H1 (cell line): ENCODE data around the gene GALNT9. TPM values are rescaled to one million over a fixed set of nuclear protein-coding genes. Genes with fewer than 3 reads are reported as not detected.

ENCODE experiments used
- CTCF ChIA-PET: fragments of 300-600 bp; sonication (Branson Sonifier 250); formaldehyde crosslinking; loops from one replicate; lab custom pipeline; 2021; ENCODE audit not compliant: partially characterized antibody; lab: Charles Lee
- POLR2A ChIA-PET: fragments of 300-600 bp; sonication (Branson Sonifier 250); formaldehyde crosslinking; loops from one replicate; lab custom pipeline; 2021; ENCODE audit warnings: inconsistent platforms; ENCODE audit not compliant: partially characterized antibody; lab: Charles Lee
- DNase-seq, 2 experiments: peaks; one replicate each; pipeline versions ENCODE4 v3.0.0 to v3.0.0-alpha.2; 2010 to 2022; ENCODE audit warnings: low spot score in 2 of 2, low read depth in 1 of 2, mixed read lengths in 1 of 2
- FAIRE-seq: peaks from 2 replicates; lab custom pipeline; 2011; peaks lifted over from hg19 to GRCh38; lab: Jason Lieb, UNC
- H2AFZ ChIP-seq: 2 replicates; pipeline ENCODE4 v1.8.1; 2012; ENCODE audit warnings: low read length, inconsistent platforms
- H2AK5ac ChIP-seq: 2 replicates; pipeline ENCODE4 v1.6.1; 2013; ENCODE audit warnings: low read depth, low read length
- H2BK120ac ChIP-seq: replicated peaks from 2 replicates; pipeline ENCODE3; 2013; ENCODE audit warnings: low read depth, low read length, inconsistent platforms
- H2BK12ac ChIP-seq: 2 replicates; pipeline ENCODE4 v1.6.1; 2013; ENCODE audit warnings: low read depth, low read length
- H2BK15ac ChIP-seq: 2 replicates; pipeline ENCODE4 v1.6.1; 2013; ENCODE audit warnings: low read length
- H2BK20ac ChIP-seq: 2 replicates; pipeline ENCODE4 v1.6.1; 2013; ENCODE audit warnings: low read length
- H2BK5ac ChIP-seq: 2 replicates; pipeline ENCODE4 v1.6.1; 2013; ENCODE audit warnings: low read depth, low read length
- H3K14ac ChIP-seq: 2 replicates; pipeline ENCODE4 v1.6.1; 2013; ENCODE audit warnings: inconsistent platforms; ENCODE audit not compliant: insufficient read length
- H3K18ac ChIP-seq: 2 replicates; pipeline ENCODE4 v1.6.1; 2013; ENCODE audit warnings: low read length; ENCODE audit errors: extremely low read depth
- H3K23ac ChIP-seq: 2 replicates; pipeline ENCODE4 v1.6.1; 2013; ENCODE audit warnings: inconsistent platforms; ENCODE audit not compliant: insufficient read length
- H3K23me2 ChIP-seq: 2 replicates; pipeline ENCODE4 v1.6.1; 2013; ENCODE audit warnings: low read depth, low read length
- H3K27ac ChIP-seq: 2 replicates; pipeline ENCODE4 v1.6.1; 2011; ENCODE audit warnings: low read depth, low read length, inconsistent platforms
- H3K27me3 ChIP-seq, 4 experiments: replicated peaks in 1 of 4; 1 replicate in 1 of 4; 2 replicates in 3 of 4; pipeline versions ENCODE4 v1.6.1 to v1.8.1; 2011 to 2013; ENCODE audit warnings: low read length in 3 of 4, mild to moderate bottlenecking in 3 of 4, inconsistent platforms in 2 of 4, mixed read lengths in 2 of 4, moderate library complexity in 1 of 4; ENCODE audit not compliant: control insufficient read depth in 3 of 4, insufficient read depth in 3 of 4; ENCODE audit errors: extremely low read depth in 1 of 4
- H3K36me3 ChIP-seq, 4 experiments: 2 replicates each; pipeline versions ENCODE4 v1.6.1 to v1.8.1; 2011 to 2013; ENCODE audit warnings: mild to moderate bottlenecking in 4 of 4, low read length in 3 of 4, moderate library complexity in 2 of 4, control low read depth in 1 of 4, inconsistent platforms in 1 of 4; ENCODE audit not compliant: insufficient read depth in 4 of 4, control insufficient read depth in 2 of 4
- H3K4ac ChIP-seq: replicated peaks from 2 replicates; pipeline ENCODE3; 2013; ENCODE audit warnings: low read length, low read depth, mixed read lengths, inconsistent platforms; ENCODE audit not compliant: insufficient read length
- H3K4me1 ChIP-seq, 4 experiments: replicated peaks in 1 of 4; 1 replicate in 1 of 4; 2 replicates in 3 of 4; pipeline versions ENCODE4 v1.6.1 to v1.8.1; 2011 to 2013; ENCODE audit warnings: low read length in 3 of 4, inconsistent platforms in 2 of 4, mixed read lengths in 1 of 4; ENCODE audit not compliant: insufficient read depth in 4 of 4, control insufficient read depth in 3 of 4
- H3K4me2 ChIP-seq, 2 experiments: 2 replicates each; pipeline versions ENCODE4 v1.6.1 to v1.8.1; 2011 to 2013; ENCODE audit warnings: low read depth in 2 of 2, low read length in 2 of 2, control low read depth in 1 of 2, inconsistent platforms in 1 of 2, mild to moderate bottlenecking in 1 of 2; ENCODE audit not compliant: insufficient read depth in 1 of 2
- H3K4me3 ChIP-seq, 4 experiments: fragments of 200-600, 300-600 bp in 1 of 4; sonication (generic), shearing (Covaris generic), sonication (Bioruptor Twin) in 1 of 4; 2 replicates each; pipeline versions ENCODE4 v1.5.1 to v1.8.1; 2011 to 2016; ENCODE audit warnings: low read length in 4 of 4, low read depth in 3 of 4, control low read depth in 2 of 4, inconsistent platforms in 2 of 4, mild to moderate bottlenecking in 2 of 4, mixed read lengths in 1 of 4, moderate library complexity in 1 of 4; ENCODE audit not compliant: insufficient read depth in 2 of 4; ENCODE audit errors: extremely low read depth in 1 of 4
- H3K56ac ChIP-seq: replicated peaks from 2 replicates; pipeline ENCODE3; 2013; ENCODE audit warnings: low read depth, mild to moderate bottlenecking, mixed read lengths, low read length, inconsistent platforms; ENCODE audit not compliant: insufficient read length
- H3K79me1 ChIP-seq: 2 replicates; pipeline ENCODE4 v1.6.1; 2013; ENCODE audit warnings: low read depth, low read length, control low read depth
- H3K79me2 ChIP-seq, 2 experiments: 2 replicates each; pipeline versions ENCODE4 v1.6.1 to v1.8.1; 2012 to 2013; ENCODE audit warnings: low read length in 2 of 2, mild to moderate bottlenecking in 2 of 2, inconsistent platforms in 1 of 2; ENCODE audit not compliant: insufficient read depth in 2 of 2, control insufficient read depth in 1 of 2
- H3K9ac ChIP-seq, 4 experiments: replicated peaks in 1 of 4; 1 replicate in 1 of 4; 2 replicates in 3 of 4; pipeline versions ENCODE4 v1.6.1 to v1.8.1; 2011 to 2013; ENCODE audit warnings: low read depth in 3 of 4, low read length in 3 of 4, control low read depth in 2 of 4, mild to moderate bottlenecking in 2 of 4, moderate library complexity in 2 of 4, inconsistent platforms in 1 of 4; ENCODE audit errors: extremely low read depth in 1 of 4
- H3K9me3 ChIP-seq, 2 experiments: 2 replicates each; pipeline versions ENCODE4 v1.6.1 to v1.8.1; 2012 to 2013; ENCODE audit warnings: mild to moderate bottlenecking in 2 of 2, moderate library complexity in 2 of 2, control low read depth in 1 of 2, inconsistent platforms in 1 of 2, low read depth in 1 of 2, low read length in 1 of 2, mixed read lengths in 1 of 2; ENCODE audit not compliant: insufficient read depth in 2 of 2
- H4K20me1 ChIP-seq, 2 experiments: replicated peaks in 1 of 2; 2 replicates each; pipeline versions ENCODE3 to v1.8.1; 2011 to 2013; ENCODE audit warnings: inconsistent platforms in 2 of 2, low read length in 2 of 2, mild to moderate bottlenecking in 1 of 2; ENCODE audit not compliant: insufficient read depth in 2 of 2, control insufficient read depth in 1 of 2
- H4K5ac ChIP-seq: 2 replicates; pipeline ENCODE4 v1.6.1; 2013; ENCODE audit warnings: low read length, low read depth, mixed read lengths, inconsistent platforms; ENCODE audit not compliant: insufficient read length
- H4K8ac ChIP-seq: 2 replicates; pipeline ENCODE4 v1.8.0; 2013; ENCODE audit warnings: mild to moderate bottlenecking, moderate library complexity, low read length, inconsistent platforms; ENCODE audit not compliant: insufficient read depth; ENCODE audit errors: extremely low read depth
- H4K91ac ChIP-seq: replicated peaks from 2 replicates; pipeline ENCODE3; 2013; ENCODE audit warnings: low read length, mixed read lengths, inconsistent platforms; ENCODE audit not compliant: insufficient read length
- CREB1 ChIP-seq: IDR thresholded peaks from 2 replicates; pipeline ENCODE4 v1.6.1; 2012; ENCODE audit warnings: inconsistent platforms
- WGBS, 2 experiments: shearing (Covaris generic) in 1 of 2; methylation state at CpG; one replicate each; pipeline versions ENCODE4 v1.1.6 to v1.1.7; 2013 to 2015; ENCODE audit warnings: low lambda C conversion rate in 2 of 2, mixed read lengths in 2 of 2, inconsistent platforms in 1 of 2, low coverage in 1 of 2, missing lambda C conversion rate in 1 of 2; ENCODE audit not compliant: insufficient replicate concordance in 2 of 2, insufficient coverage in 1 of 2, insufficient read length in 1 of 2; ENCODE audit errors: extremely low coverage in 1 of 2, missing lambda C conversion rate in 1 of 2; 5-methylcytosine and 5-hydroxymethylcytosine counted together
- polyA plus RNA-seq, 7 experiments: library from polyadenylated mRNA; depleted of rRNA in 3 of 7; stranded (reverse) in 5 of 7; unstranded in 2 of 7; fragments of >200 nt in 5 of 7; fragments of 200-250 nt in 2 of 7; gene quantifications; 1 replicate in 5 of 7; 2 replicates in 1 of 7; 4 replicates in 1 of 7; pipeline versions ENCODE4 v1.2.1 to v1.2.3, GENCODE V29; 2011 to 2013; ENCODE audit warnings: missing spikeins in 2 of 7, mixed read lengths in 2 of 7
- total RNA-seq: library from RNA; stranded (reverse); fragmentation: NEBNext Ultra II Directional; extraction: Animal tissue kit (Norgen Biotek cat#: 25700); gene quantifications from 2 replicates; pipeline ENCODE4 v1.2.1, GENCODE V29; 2021
- TF ChIP-seq, protein P1 (sequence below): IDR thresholded peaks from 2 replicates; pipeline ENCODE4 v1.6.1; 2012; ENCODE audit warnings: inconsistent platforms

GALNT9 gene
- total and polyA plus RNA-seq, 2 of the 8 experiments (the other 6 are each of a cell fraction or from before 2014, with no cell fraction given), result 2.0 to 3.6 TPM

GRCh38 chr12:132324173-132324572 lies 5.2 kb downstream of the GALNT9 start:
- H3K27me3 ChIP-seq, result peaks cover 9 to 40% (median 31%) of the 10 kb centered on the region in 4 experiments
- TF ChIP-seq, protein P1, sequence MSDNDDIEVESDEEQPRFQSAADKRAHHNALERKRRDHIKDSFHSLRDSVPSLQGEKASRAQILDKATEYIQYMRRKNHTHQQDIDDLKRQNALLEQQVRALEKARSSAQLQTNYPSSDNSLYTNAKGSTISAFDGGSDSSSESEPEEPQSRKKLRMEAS, result no peak
- no peak for TF ChIP-seq CREB1

More at GRCh38 chr12:132324173-132324572, 5.2 kb downstream of the GALNT9 start:
- Histone ChIP-seq H4K91ac (no peak overlapping the region), H3K79me2 (no peaks in the 10 kb centered on the region), H3K23me2 (no peaks in the 10 kb centered on the region; the same call in 1 of the 2 replicates), H4K5ac (no peak overlapping the region), H2AK5ac (no peak overlapping the region), H2BK12ac (no peak overlapping the region), H2AFZ (no peak overlapping the region), H2BK15ac (no peak overlapping the region), H3K4ac (no peak overlapping the region), H4K20me1 (peaks cover 0 to 6% of the 10 kb centered on the region in 2 experiments), H2BK20ac (no peak overlapping the region), H3K14ac (no peak overlapping the region), H4K8ac (no peak overlapping the region), H3K4me3 (no peak overlapping the region), H3K9me3 (no peaks in the 10 kb centered on the region), H3K4me2 (no peak overlapping the region), H3K18ac (no peak overlapping the region), H2BK120ac (no peak overlapping the region), H3K27ac (no peak overlapping the region), H3K79me1 (no peaks in the 10 kb centered on the region), H3K4me1 (peaks cover 0 to 15% (median 0%) of the 10 kb centered on the region in 4 experiments; a peak in 6 of 7 replicates), H3K9ac (no peak overlapping the region), H2BK5ac (no peak overlapping the region), H3K36me3 (no peaks in the 10 kb centered on the region), H3K56ac (no peak overlapping the region), H3K23ac (no peak overlapping the region)
- WGBS, 2 experiments, result 91% methylated on average over 20 of the region's 42 CpGs; no CpG with 5 or more reads in 1 of the 2 experiments
- POLR2A ChIA-PET, result no interaction called here
- DNase-seq, result no peak
- no peak for FAIRE-seq
- CTCF ChIA-PET, result interaction anchor here (1.0 to 1.3 kb wide), 3 partner anchors 12 to 40 kb away, joined by 3 to 4 read pairs (median 3); no protein-coding TSS in a partner anchor
